GM04504 (cell line): ENCODE data around the gene PLEKHM1.
"Not testable (repeated sequence)": the region's sequence is repeated elsewhere in the genome, so short reads cannot be mapped to it uniquely, and the experiment has no call there.

Experiments
- DNase-seq: peaks from one replicate; pipeline ENCODE4 v3.0.0-alpha.2; 2012; ENCODE audit warnings: low read depth

Gene PLEKHM1

GRCh38 chr17:45441526-45442310, 48.8 kb downstream of the PLEKHM1 start:
- no peak for DNase-seq

GRCh38 chr17:45440839-45441515, 49.5 kb downstream of the PLEKHM1 start:
- not testable (repeated sequence) for DNase-seq

- no peak for DNase-seq
Observed at GRCh38 chr17:45440161-45440778, 50.3 kb downstream of the PLEKHM1 start.

- no peak for DNase-seq
Observed at GRCh38 chr17:45438931-45439610, 51.5 kb downstream of the PLEKHM1 start.

- no peak for DNase-seq
Observed at GRCh38 chr17:45437465-45438283, 52.8 kb downstream of the PLEKHM1 start.

GRCh38 chr17:45436625-45437464, 53.7 kb downstream of the PLEKHM1 start:
- no peak for DNase-seq

- DNase-seq = no peak
Observed at GRCh38 chr17:45436161-45436560, 54.4 kb downstream of the PLEKHM1 start.

- DNase-seq = no peak
Observed at GRCh38 chr17:45435481-45435880, 55.0 kb downstream of the PLEKHM1 start.

- no peak for DNase-seq
Observed at GRCh38 chr17:45433159-45433535, 57.4 kb downstream of the PLEKHM1 start.

- no peak for DNase-seq
Observed at GRCh38 chr17:45432405-45433158, 57.9 kb downstream of the PLEKHM1 start, which contains the start of gene ARHGAP27. Gene ARHGAP27 (minus strand): TSS chr17:45432870. CDS start chr17:45430279, 2,591 bp downstream.

GRCh38 chr17:45431531-45432404, 58.8 kb downstream of the PLEKHM1 start:
- no peak for DNase-seq

GRCh38 chr17:45430738-45431530, 59.6 kb downstream of the PLEKHM1 start:
- no peak for DNase-seq

GRCh38 chr17:45430006-45430737, 60.3 kb downstream of the PLEKHM1 start:
- DNase-seq = no peak

- no peak for DNase-seq
Observed at GRCh38 chr17:45429339-45430005, 61.0 kb downstream of the PLEKHM1 start.

- DNase-seq = no peak
Observed at GRCh38 chr17:45428931-45429338, 61.6 kb downstream of the PLEKHM1 start.

- no peak for DNase-seq
Observed at GRCh38 chr17:45428050-45428617, 62.4 kb downstream of the PLEKHM1 start.
